SK-N-MC (cell line): ENCODE data around the gene CDCA3.

Experiments used
- DNase-seq: peaks from one replicate; pipeline ENCODE4 v3.0.0-alpha.2; 2011; ENCODE audit warnings: low read depth, low spot score
- H3K27ac ChIP-seq: fragments of 200-600 bp; sonication (generic); 2 replicates; pipeline ENCODE4 v1.5.1; 2016; ENCODE audit warnings: mixed run types
- H3K36me3 ChIP-seq: fragments of 200-600 bp; sonication (generic); 2 replicates; pipeline ENCODE4 v1.6.1; 2017; ENCODE audit warnings: antibody characterized with exemption, low read length, mixed read lengths; ENCODE audit not compliant: insufficient read depth
- H3K4me3 ChIP-seq: fragments of 200-600 bp; sonication (generic); 2 replicates; pipeline ENCODE4 v1.5.1; 2016
- H3K9ac ChIP-seq: fragments of 200-600 bp; sonication (generic); 2 replicates; pipeline ENCODE4 v1.8.0; 2017; ENCODE audit warnings: mixed run types, mixed read lengths; ENCODE audit not compliant: insufficient read length
- H3K9me3 ChIP-seq: fragments of 200-600 bp; sonication (generic); 2 replicates; pipeline ENCODE4 v1.6.1; 2017; ENCODE audit warnings: low read depth, mild to moderate bottlenecking, antibody characterized with exemption, low read length, moderate library complexity, mixed read lengths
- EZH2 ChIP-seq: fragments of 200-600 bp; sonication (generic); IDR thresholded peaks from one replicate; pipeline ENCODE4 v1.6.1; 2017; ENCODE audit warnings: antibody characterized with exemption
- FOXP2 ChIP-seq: optimal IDR thresholded peaks from 2 replicates; pipeline ENCODE3; 2011; ENCODE audit warnings: mild to moderate bottlenecking, moderate library complexity; ENCODE audit not compliant: insufficient read depth; ENCODE audit errors: extremely low read length, control extremely low read depth
- POLR2AphosphoS5 ChIP-seq: IDR thresholded peaks from 2 replicates; pipeline ENCODE4 v1.6.1; 2012; ENCODE audit warnings: mild to moderate bottlenecking, low read depth, low read length, borderline replicate concordance

CDCA3 gene

GRCh38 chr12:6860116-6860515 is 9.0 kb upstream of the CDCA3 start:
- Histone ChIP-seq H3K36me3 (peaks cover 90% of the 10 kb centered on the region), H3K9me3 (no peaks in the 10 kb centered on the region), H3K4me3 (no peak overlapping the region), H3K27ac (no peak overlapping the region), H3K9ac (no peak overlapping the region)
- no peak for DNase-seq
- TF ChIP-seq FOXP2 (no peak), EZH2 (no peak), POLR2AphosphoS5 (no peak)

GRCh38 chr12:6858799-6859198 is 7.7 kb upstream of the CDCA3 start:
- peaks cover 84% of the 10 kb centered on the region for H3K36me3 ChIP-seq
- TF ChIP-seq POLR2AphosphoS5 = no peak
- H3K4me3 ChIP-seq = no peak overlapping the region
- DNase-seq = no peak
- no peaks in the 10 kb centered on the region for H3K9me3 ChIP-seq
- no peak overlapping the region for H3K9ac ChIP-seq
- H3K27ac ChIP-seq = no peak overlapping the region

- no peak for DNase-seq
- Histone ChIP-seq H3K27ac (no peak overlapping the region), H3K36me3 (peaks cover 51% of the 10 kb centered on the region), H3K4me3 (no peak overlapping the region), H3K9ac (no peak overlapping the region), H3K9me3 (no peaks in the 10 kb centered on the region)
- TF ChIP-seq POLR2AphosphoS5 = no peak
- no peak for TF ChIP-seq EZH2
- no peak for TF ChIP-seq FOXP2
Observed at GRCh38 chr12:6855322-6855721, 4.2 kb upstream of the CDCA3 start.

GRCh38 chr12:6854036-6854435 is 3.0 kb upstream of the CDCA3 start:
- Histone ChIP-seq H3K4me3 (no peak overlapping the region), H3K36me3 (peaks cover 52% of the 10 kb centered on the region), H3K9ac (no peak overlapping the region), H3K27ac (no peak overlapping the region), H3K9me3 (no peaks in the 10 kb centered on the region)
- no peak for TF ChIP-seq EZH2
- DNase-seq = no peak

- DNase-seq = no peak
- peaks cover 52% of the 10 kb centered on the region for H3K36me3 ChIP-seq
- TF ChIP-seq POLR2AphosphoS5 (no peak), FOXP2 (no peak), EZH2 (no peak)
- no peaks in the 10 kb centered on the region for H3K9me3 ChIP-seq
- H3K27ac ChIP-seq = no peak overlapping the region
- peak overlapping the region; percentile 80 for H3K9ac ChIP-seq
- peak overlapping the region; percentile 82; the same call in 1 of the 2 replicates for H3K4me3 ChIP-seq
Observed at GRCh38 chr12:6853626-6854025, 2.5 kb upstream of the CDCA3 start.

- peak overlapping the region; percentile 80 for H3K9ac ChIP-seq
- H3K4me3 ChIP-seq = peak overlapping the region; percentile 82
- H3K27ac ChIP-seq = no peak overlapping the region; the same call in 1 of the 2 replicates
- TF ChIP-seq POLR2AphosphoS5 = no peak
- DNase-seq = no peak
- peaks cover 50% of the 10 kb centered on the region for H3K36me3 ChIP-seq
- no peaks in the 10 kb centered on the region for H3K9me3 ChIP-seq
Observed at GRCh38 chr12:6852651-6853354, 1.7 kb upstream of the CDCA3 start.

GRCh38 chr12:6851921-6852650 is 1.0 kb upstream of the CDCA3 start, which contains the start of gene USP5:
Gene USP5, plus strand, starts transcription at chr12:6852150. Its CDS starts 30 bp downstream, at chr12:6852180.
- H3K4me3 ChIP-seq = peak within 1 kb of the TSS; percentile 82
- TF ChIP-seq EZH2 = no peak
- peak; percentile 69; the same call in 1 of the 2 replicates for TF ChIP-seq POLR2AphosphoS5
- peak within 1 kb of the TSS; percentile 86 for H3K9ac ChIP-seq
- H3K9me3 ChIP-seq = no peaks in the 10 kb centered on the region
- DNase-seq = peak; percentile 97
- H3K27ac ChIP-seq = peak within 1 kb of the TSS; percentile 92
- peaks cover 50% of the 10 kb centered on the region for H3K36me3 ChIP-seq

GRCh38 chr12:6850796-6851152 is 312 bp downstream of the CDCA3 start:
- H3K27ac ChIP-seq = no peak overlapping the region
- peak overlapping the region; percentile 77 for H3K9ac ChIP-seq
- H3K36me3 ChIP-seq = peaks cover 44% of the 10 kb centered on the region
- H3K4me3 ChIP-seq = peak overlapping the region; percentile 82
- no peaks in the 10 kb centered on the region for H3K9me3 ChIP-seq
- no peak for TF ChIP-seq FOXP2
- no peak for TF ChIP-seq POLR2AphosphoS5
- TF ChIP-seq EZH2 = no peak
- DNase-seq = no peak

GRCh38 chr12:6849976-6850560 is 1.0 kb downstream of the CDCA3 start:
- peak overlapping the region; percentile 82 for H3K4me3 ChIP-seq
- H3K36me3 ChIP-seq = peaks cover 37% of the 10 kb centered on the region
- TF ChIP-seq POLR2AphosphoS5 (no peak), FOXP2 (no peak), EZH2 (no peak)
- no peaks in the 10 kb centered on the region for H3K9me3 ChIP-seq
- DNase-seq = no peak
- H3K9ac ChIP-seq = peak overlapping the region; percentile 77
- no peak overlapping the region for H3K27ac ChIP-seq
